K562 (cell line): ENCODE results near the gene MDN1. TPM values are rescaled to one million over a fixed set of nuclear protein-coding genes. Genes with fewer than 3 reads are reported as not detected.

Experiments used
- ATAC-seq: fragments of 200-7000 bp; cut with Tn5 transposase; 3 replicates; pipeline ENCODE4 v1.9.1; 2020; ENCODE audit warnings: moderate library complexity
- BruUV-seq: library from RNA; stranded (reverse); fragments of 400-500 nt; replicated peaks from 2 replicates; lab custom pipeline; 2021; lab: Mats Ljungman, UMichigan
- CTCF ChIA-PET: fragments of 300-600 bp; formaldehyde crosslinking; extraction: SDS; loops from one replicate; lab custom pipeline; 2021; ENCODE audit warnings: low intra/inter-chr PET ratio; lab: Yijun Ruan, JAX
- POLR2A ChIA-PET: fragments of 300-600, 350-650 bp; sonication (Branson Sonifier 250); formaldehyde crosslinking; extraction: SDS; loops from one replicate; lab custom pipeline; 2021; ENCODE audit warnings: antibody characterized with exemption, inconsistent platforms; lab: Yijun Ruan, JAX
- DNase-seq, 4 experiments: peaks; one replicate each; pipeline versions ENCODE4 v3.0.0 to v3.0.0-alpha.2; 2011 to 2018; ENCODE audit warnings: low spot score in 3 of 4, mixed read lengths in 3 of 4; ENCODE audit errors: extremely low read depth in 1 of 4
- FAIRE-seq: peaks from 2 replicates; lab custom pipeline; 2011; peaks lifted over from hg19 to GRCh38; lab: Jason Lieb, UNC
- H2AFZ ChIP-seq: 2 replicates; pipeline ENCODE4 v1.6.0; 2011; ENCODE audit warnings: low read depth, low read length, control low read depth, inconsistent platforms
- H3K27ac ChIP-seq: fragments of 200-600 bp; 3 replicates; pipeline ENCODE4 v1.8.0; 2011; ENCODE audit warnings: low read depth, mild to moderate bottlenecking, control low read depth, inconsistent platforms, low read length, moderate library complexity, mixed read lengths; ENCODE audit errors: extremely low read depth
- H3K27me3 ChIP-seq, 2 experiments: fragments of 300-600 bp in 1 of 2; 2 replicates in 1 of 2; 3 replicates in 1 of 2; pipeline versions ENCODE4 v1.6.0 to v1.8.0; 2011; ENCODE audit warnings: inconsistent platforms in 2 of 2, low read length in 2 of 2, mild to moderate bottlenecking in 1 of 2, mixed read lengths in 1 of 2, moderate library complexity in 1 of 2; ENCODE audit not compliant: control insufficient read depth in 2 of 2, insufficient read depth in 2 of 2
- H3K36me3 ChIP-seq: fragments of 300-600 bp; 3 replicates; pipeline ENCODE4 v1.8.0; 2011; ENCODE audit warnings: mild to moderate bottlenecking, low read length, inconsistent platforms; ENCODE audit not compliant: control insufficient read depth, insufficient read depth
- H3K4me1 ChIP-seq, 2 experiments: fragments of 200-600 bp in 1 of 2; replicated peaks in 1 of 2; 2 replicates in 1 of 2; 3 replicates in 1 of 2; pipeline versions ENCODE4 v1.5.1 to v1.8.0; 2011; ENCODE audit warnings: inconsistent platforms in 2 of 2, low read length in 2 of 2, mild to moderate bottlenecking in 1 of 2, mixed read lengths in 1 of 2, moderate library complexity in 1 of 2; ENCODE audit not compliant: control insufficient read depth in 2 of 2, insufficient read depth in 2 of 2
- H3K4me2 ChIP-seq: 2 replicates; pipeline ENCODE4 v1.6.1; 2011; ENCODE audit warnings: low read length, control low read depth, inconsistent platforms, mixed read lengths; ENCODE audit not compliant: insufficient read depth
- H3K4me3 ChIP-seq: fragments of 200-600 bp; sonication (generic), shearing (Covaris generic); 2 replicates; pipeline ENCODE4 v1.5.1; 2016; ENCODE audit warnings: control low read depth, inconsistent platforms
- H3K79me2 ChIP-seq: fragments of 200-600 bp; 3 replicates; pipeline ENCODE4 v1.8.0; 2011; ENCODE audit warnings: low read length, inconsistent platforms; ENCODE audit not compliant: control insufficient read depth, insufficient read depth
- H3K9ac ChIP-seq, 2 experiments: 2 replicates each; pipeline versions ENCODE4 v1.6.0 to v1.6.1; 2011; ENCODE audit warnings: low read depth in 2 of 2, low read length in 2 of 2, control low read depth in 1 of 2, inconsistent platforms in 1 of 2, mild to moderate bottlenecking in 1 of 2, mixed read lengths in 1 of 2; ENCODE audit not compliant: insufficient read depth in 1 of 2
- H3K9me1 ChIP-seq: one replicate; pipeline ENCODE4 v1.6.0; 2011; ENCODE audit warnings: inconsistent platforms, mild to moderate bottlenecking, low read length, moderate library complexity; ENCODE audit not compliant: control insufficient read depth, insufficient read depth
- H3K9me3 ChIP-seq: replicated peaks from 2 replicates; pipeline ENCODE4 v1.5.1; 2011; ENCODE audit warnings: low read depth, low read length, inconsistent platforms; ENCODE audit not compliant: control insufficient read depth, insufficient read depth
- H4K20me1 ChIP-seq: replicated peaks from 2 replicates; pipeline ENCODE4 v1.6.1; 2011; ENCODE audit warnings: low read length, inconsistent platforms, mixed read lengths; ENCODE audit not compliant: control insufficient read depth, insufficient read depth
- CBX8 ChIP-seq: fragments of 200-600 bp; sonication (generic); IDR thresholded peaks from 2 replicates; pipeline ENCODE4 v1.6.1; 2012; ENCODE audit warnings: borderline replicate concordance, mixed run types, low read depth, mild to moderate bottlenecking, moderate library complexity, mixed read lengths, low read length, control low read depth, inconsistent platforms; ENCODE audit not compliant: poor library complexity, severe bottlenecking; ENCODE audit errors: extremely low read depth
- DDX20 ChIP-seq: fragments of 450-650 bp; IDR thresholded peaks from 2 replicates; pipeline ENCODE4 v1.6.1; 2016; ENCODE audit warnings: missing genetic modification characterization, low read depth, mild to moderate bottlenecking, missing compliant biosample characterization, moderate library complexity
- LEF1 ChIP-seq: fragments of 450-650 bp; IDR thresholded peaks from 2 replicates; pipeline ENCODE4 v1.6.1; 2016; ENCODE audit warnings: mild to moderate bottlenecking
- NFRKB ChIP-seq: fragments of 450-650 bp; IDR thresholded peaks from 2 replicates; pipeline ENCODE4 v1.6.1; 2016; ENCODE audit warnings: low read depth
- POLR2H ChIP-seq: IDR thresholded peaks from 2 replicates; pipeline ENCODE4 v1.6.1; 2016; ENCODE audit warnings: missing genetic modification characterization, low read depth, mild to moderate bottlenecking, control low read depth, missing compliant biosample characterization, moderate library complexity
- RAD51 ChIP-seq: fragments of 450-650 bp; IDR thresholded peaks from 2 replicates; pipeline ENCODE4 v1.7.1; 2016; ENCODE audit warnings: low read depth, mild to moderate bottlenecking, borderline replicate concordance
- RBBP5 ChIP-seq: fragments of 200-600 bp; sonication (generic); IDR thresholded peaks from 2 replicates; pipeline ENCODE4 v1.6.1; 2012; ENCODE audit warnings: borderline replicate concordance, mild to moderate bottlenecking, low read length, control low read depth, inconsistent platforms; ENCODE audit not compliant: insufficient read depth, poor library complexity, severe bottlenecking
- RBM22 ChIP-seq: fragments of 200-400 bp; formaldehyde crosslinking; IDR thresholded peaks from 2 replicates; pipeline ENCODE4 v1.6.1; 2018; ENCODE audit warnings: low read length, low read depth; ENCODE audit not compliant: poor library complexity, severe bottlenecking
- SIN3A ChIP-seq, 2 experiments: fragments of 150-350 bp in 1 of 2; IDR thresholded peaks; 2 replicates each; pipeline ENCODE4 v1.6.1; 2011 to 2016; ENCODE audit warnings: borderline replicate concordance in 2 of 2, low read depth in 2 of 2, low read length in 2 of 2, mild to moderate bottlenecking in 2 of 2, moderate library complexity in 2 of 2; ENCODE audit not compliant: control insufficient read depth in 1 of 2
- WGBS: fragments of 100-300 bp; shearing (Covaris generic); methylation state at CpG from one replicate; pipeline ENCODE4 v1.1.6; 2016; ENCODE audit warnings: low coverage, mixed read lengths; ENCODE audit not compliant: insufficient coverage; ENCODE audit errors: missing lambda C conversion rate; 5-methylcytosine and 5-hydroxymethylcytosine counted together
- in situ Hi-C: fragments of 300-500 bp; cut with MboI; formaldehyde crosslinking; loops from 4 replicates; pipeline ENCODE4 v1.15.0; 2018; ENCODE audit warnings: inconsistent platforms, mixed read lengths
- intact Hi-C: fragments of 100-400 bp; cut with micrococcal nuclease; formaldehyde crosslinking; loops from 2 replicates; pipeline ENCODE4 v1.14.2; 2022
- polyA plus RNA-seq, 8 experiments: library from polyadenylated mRNA; depleted of rRNA in 4 of 8; stranded (reverse) in 5 of 8; unstranded in 3 of 8; fragments of >200 nt; fragmentation: Nextera tagmentation in 2 of 8; fragmentation: Illumina TruSeq in 1 of 8; extraction: Ambion mirVana in 2 of 8; extraction: Trizol in 1 of 8; gene quantifications; 2 replicates each; pipeline versions ENCODE4 v1.2.1 to v1.2.3, GENCODE V29; 2011 to 2014; ENCODE audit warnings: inconsistent platforms in 1 of 8, missing spikeins in 1 of 8
- total RNA-seq, 7 experiments: library from RNA; depleted of rRNA in 6 of 7; stranded (reverse); fragments of >200 nt in 6 of 7; fragmentation: Illumina TruSeq in 2 of 7; extraction: Trizol in 2 of 7; gene quantifications; 2 replicates each; pipeline versions ENCODE4 v1.2.1 to v1.2.3, GENCODE V29; 2011 to 2021; ENCODE audit warnings: low replicate concordance in 1 of 7
- TF ChIP-seq, protein P1 (sequence below): sonication (generic); formaldehyde crosslinking; IDR thresholded peaks from 2 replicates; pipeline ENCODE4 v1.8.0; 2022; ENCODE audit warnings: mild to moderate bottlenecking, missing genetic modification reagents
- TF ChIP-seq, protein P2 (sequence below): sonication (generic); formaldehyde crosslinking; IDR thresholded peaks from 2 replicates; pipeline ENCODE4 v1.8.1; 2023; ENCODE audit warnings: mild to moderate bottlenecking, missing genetic modification reagents

The MDN1 gene
- total and polyA plus RNA-seq, 9 of the 15 experiments (the other 6 are each of a cell fraction or from before 2014, with no cell fraction given) = 25.6 to 93.6 (median 43.0) TPM

DNA sequence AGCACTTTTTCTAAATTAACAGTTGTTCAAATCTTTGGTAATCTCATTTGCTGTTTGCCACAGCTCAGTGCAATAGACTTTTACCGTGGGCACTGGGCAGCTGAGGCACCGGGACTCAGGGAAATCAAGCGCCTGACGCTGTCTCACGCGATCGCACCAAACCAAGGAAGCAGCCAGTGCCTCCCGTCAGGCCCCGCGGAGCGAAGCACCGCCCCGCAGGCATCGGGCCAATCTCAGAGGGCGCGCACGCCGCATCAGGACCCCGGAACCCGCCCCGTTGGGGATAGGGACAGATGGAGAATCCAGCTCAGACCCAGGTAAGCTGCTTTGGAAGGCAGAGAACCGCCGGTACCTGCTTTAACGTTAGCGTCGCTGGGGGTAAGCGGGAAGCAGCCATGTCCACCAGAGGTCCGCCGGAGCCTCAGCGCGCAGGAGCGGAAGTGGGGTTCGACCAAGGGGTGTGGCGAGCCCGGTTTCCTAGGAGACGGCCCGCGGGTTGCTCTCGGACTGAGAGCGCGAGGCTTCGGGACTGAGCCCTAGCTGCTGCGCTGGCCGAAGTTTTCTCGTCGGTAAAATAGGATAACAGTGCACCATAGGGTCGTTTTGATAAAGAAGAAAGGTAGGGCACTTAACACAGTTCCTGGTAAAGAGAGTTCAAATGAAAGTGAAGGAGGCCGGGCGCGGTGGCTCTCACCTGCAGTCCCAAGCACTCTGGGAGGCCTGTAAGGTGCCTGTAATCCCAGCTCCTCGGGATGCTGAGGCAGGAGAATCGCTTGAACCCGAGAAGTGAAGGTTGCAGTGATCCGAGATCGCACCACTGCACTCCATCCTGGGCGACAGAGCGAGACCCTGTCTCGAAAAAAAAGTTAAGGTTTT lies 181.0 kb downstream of the MDN1 start, which contains the start of gene LYRM2:
TSS of gene LYRM2 (minus strand) at position 428 of the 876 bp plus-strand sequence. CDS start at position 397, 31 bp downstream.
- FAIRE-seq (peak; percentile 89), ATAC-seq (peak; percentile 99), DNase-seq (peak; percentile 92 to 94 (median 94))
- no peaks in the 10 kb centered on the region for H3K9me3 ChIP-seq
- under 1% methylated on average over 56 of the region's 58 CpGs for WGBS
- intact Hi-C loops (no loop called here), in situ Hi-C loops (no loop called here)
- H3K9ac ChIP-seq = peak within 1 kb of the TSS; percentile 72 to 91
- BruUV-seq = TSS peak; percentile 67
- H2AFZ ChIP-seq = peak within 1 kb of the TSS; percentile 98
- H4K20me1 ChIP-seq = no peaks in the 10 kb centered on the region
- peak within 1 kb of the TSS; percentile 87 for H3K4me2 ChIP-seq
- H3K27ac ChIP-seq = peak within 1 kb of the TSS; percentile 85
- H3K4me1 ChIP-seq = peaks cover 0 to 4% of the 10 kb centered on the region in 2 experiments; a peak in 1 of 5 replicates
- peaks cover 35% of the 10 kb centered on the region for H3K36me3 ChIP-seq
- H3K79me2 ChIP-seq = peaks cover 9% of the 10 kb centered on the region
- ChIA-PET CTCF (no interaction called here), POLR2A (interaction anchor here (0.6 to 2.3 kb wide), 6 partner anchors 8 to 1179 kb away, joined by 3 to 15 read pairs (median 4); no protein-coding TSS in a partner anchor)
- no peaks in the 10 kb centered on the region for H3K9me1 ChIP-seq
- H3K27me3 ChIP-seq = no peaks in the 10 kb centered on the region
- peak within 1 kb of the TSS; percentile 70 for H3K4me3 ChIP-seq
- TF ChIP-seq POLR2H (tag) (peak; percentile 81), LEF1 (no peak), CBX8 (no peak), SIN3A (IDR thresholded peaks at IDR 0.05; ENCODE audit: borderline replicate concordance in 2 of 2, control insufficient read depth in 1 of 2, low read depth in 2 of 2, low read length in 2 of 2) (peak; percentile 80 to 90; a peak in 2 of 4 replicates), RAD51 (no peak), NFRKB (no peak), RBBP5 (peak; percentile 98), RBM22 (no peak), DDX20 (tag) (no peak)
- TF ChIP-seq, protein P1, sequence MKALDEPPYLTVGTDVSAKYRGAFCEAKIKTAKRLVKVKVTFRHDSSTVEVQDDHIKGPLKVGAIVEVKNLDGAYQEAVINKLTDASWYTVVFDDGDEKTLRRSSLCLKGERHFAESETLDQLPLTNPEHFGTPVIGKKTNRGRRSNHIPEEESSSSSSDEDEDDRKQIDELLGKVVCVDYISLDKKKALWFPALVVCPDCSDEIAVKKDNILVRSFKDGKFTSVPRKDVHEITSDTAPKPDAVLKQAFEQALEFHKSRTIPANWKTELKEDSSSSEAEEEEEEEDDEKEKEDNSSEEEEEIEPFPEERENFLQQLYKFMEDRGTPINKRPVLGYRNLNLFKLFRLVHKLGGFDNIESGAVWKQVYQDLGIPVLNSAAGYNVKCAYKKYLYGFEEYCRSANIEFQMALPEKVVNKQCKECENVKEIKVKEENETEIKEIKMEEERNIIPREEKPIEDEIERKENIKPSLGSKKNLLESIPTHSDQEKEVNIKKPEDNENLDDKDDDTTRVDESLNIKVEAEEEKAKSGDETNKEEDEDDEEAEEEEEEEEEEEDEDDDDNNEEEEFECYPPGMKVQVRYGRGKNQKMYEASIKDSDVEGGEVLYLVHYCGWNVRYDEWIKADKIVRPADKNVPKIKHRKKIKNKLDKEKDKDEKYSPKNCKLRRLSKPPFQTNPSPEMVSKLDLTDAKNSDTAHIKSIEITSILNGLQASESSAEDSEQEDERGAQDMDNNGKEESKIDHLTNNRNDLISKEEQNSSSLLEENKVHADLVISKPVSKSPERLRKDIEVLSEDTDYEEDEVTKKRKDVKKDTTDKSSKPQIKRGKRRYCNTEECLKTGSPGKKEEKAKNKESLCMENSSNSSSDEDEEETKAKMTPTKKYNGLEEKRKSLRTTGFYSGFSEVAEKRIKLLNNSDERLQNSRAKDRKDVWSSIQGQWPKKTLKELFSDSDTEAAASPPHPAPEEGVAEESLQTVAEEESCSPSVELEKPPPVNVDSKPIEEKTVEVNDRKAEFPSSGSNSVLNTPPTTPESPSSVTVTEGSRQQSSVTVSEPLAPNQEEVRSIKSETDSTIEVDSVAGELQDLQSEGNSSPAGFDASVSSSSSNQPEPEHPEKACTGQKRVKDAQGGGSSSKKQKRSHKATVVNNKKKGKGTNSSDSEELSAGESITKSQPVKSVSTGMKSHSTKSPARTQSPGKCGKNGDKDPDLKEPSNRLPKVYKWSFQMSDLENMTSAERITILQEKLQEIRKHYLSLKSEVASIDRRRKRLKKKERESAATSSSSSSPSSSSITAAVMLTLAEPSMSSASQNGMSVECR (CRISPR knock-in tag) = no peak
- TF ChIP-seq, protein P2, sequence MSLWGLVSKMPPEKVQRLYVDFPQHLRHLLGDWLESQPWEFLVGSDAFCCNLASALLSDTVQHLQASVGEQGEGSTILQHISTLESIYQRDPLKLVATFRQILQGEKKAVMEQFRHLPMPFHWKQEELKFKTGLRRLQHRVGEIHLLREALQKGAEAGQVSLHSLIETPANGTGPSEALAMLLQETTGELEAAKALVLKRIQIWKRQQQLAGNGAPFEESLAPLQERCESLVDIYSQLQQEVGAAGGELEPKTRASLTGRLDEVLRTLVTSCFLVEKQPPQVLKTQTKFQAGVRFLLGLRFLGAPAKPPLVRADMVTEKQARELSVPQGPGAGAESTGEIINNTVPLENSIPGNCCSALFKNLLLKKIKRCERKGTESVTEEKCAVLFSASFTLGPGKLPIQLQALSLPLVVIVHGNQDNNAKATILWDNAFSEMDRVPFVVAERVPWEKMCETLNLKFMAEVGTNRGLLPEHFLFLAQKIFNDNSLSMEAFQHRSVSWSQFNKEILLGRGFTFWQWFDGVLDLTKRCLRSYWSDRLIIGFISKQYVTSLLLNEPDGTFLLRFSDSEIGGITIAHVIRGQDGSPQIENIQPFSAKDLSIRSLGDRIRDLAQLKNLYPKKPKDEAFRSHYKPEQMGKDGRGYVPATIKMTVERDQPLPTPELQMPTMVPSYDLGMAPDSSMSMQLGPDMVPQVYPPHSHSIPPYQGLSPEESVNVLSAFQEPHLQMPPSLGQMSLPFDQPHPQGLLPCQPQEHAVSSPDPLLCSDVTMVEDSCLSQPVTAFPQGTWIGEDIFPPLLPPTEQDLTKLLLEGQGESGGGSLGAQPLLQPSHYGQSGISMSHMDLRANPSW (CRISPR knock-in tag) = peak; percentile 67; the same call in 1 of the 2 replicates
